GM18951 (cell line): ENCODE data around the gene ATP11A.

Experiments used
- POLR2A ChIP-seq: IDR thresholded peaks from 4 replicates; pipeline ENCODE4 v1.6.1; 2011; ENCODE audit warnings: mild to moderate bottlenecking; ENCODE audit not compliant: insufficient read length, insufficient read depth; ENCODE audit errors: extremely low read depth
- in situ Hi-C: fragments of 300-500 bp; cut with MboI; formaldehyde crosslinking; loops from one replicate; pipeline ENCODE4 v1.12.0; 2022; ENCODE audit warnings: low sequenced_read_pairs, mixed read lengths, inconsistent platforms; ENCODE audit not compliant: unreplicated experiment

ATP11A gene

DNA sequence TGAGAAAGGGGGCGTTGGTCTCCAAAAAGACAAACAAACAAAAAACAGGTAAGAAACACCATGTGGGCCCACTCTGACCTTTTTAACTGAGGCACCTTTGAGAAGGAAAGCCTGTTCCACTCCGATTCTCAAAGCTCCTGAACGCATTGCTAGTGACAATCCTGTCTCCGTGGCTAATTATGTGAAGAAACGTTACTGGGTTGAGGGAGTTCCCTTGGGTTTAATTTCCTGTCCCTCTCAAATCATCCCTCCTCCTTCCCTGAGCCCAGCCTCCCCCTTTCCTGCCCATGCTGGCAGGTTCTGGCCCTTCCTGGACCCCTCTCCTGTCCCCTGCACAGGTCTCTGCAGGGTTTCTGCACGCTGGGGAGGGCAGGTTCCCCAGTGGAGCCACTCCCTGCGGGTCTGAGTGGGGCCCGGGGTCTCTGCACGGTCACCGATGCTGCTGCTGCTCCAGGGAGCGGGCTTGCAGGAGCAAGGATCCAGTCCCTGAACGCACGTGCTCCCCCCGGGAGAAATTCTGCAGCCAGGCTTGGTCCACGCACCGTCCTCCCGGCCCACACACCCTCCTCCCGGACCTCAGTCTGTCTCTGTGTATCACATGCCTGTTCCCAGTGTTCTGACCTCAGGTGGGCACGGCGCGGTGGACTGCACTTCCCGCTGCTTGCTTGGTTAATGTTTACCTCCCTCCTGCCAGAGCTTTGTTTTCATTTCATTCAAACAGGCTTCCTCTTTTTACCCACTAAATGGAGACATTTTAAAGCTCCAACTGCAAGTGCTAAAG lies 202.8 kb downstream of the ATP11A start:
- no peak for TF ChIP-seq POLR2A
- in situ Hi-C loops = no loop called here

DNA sequence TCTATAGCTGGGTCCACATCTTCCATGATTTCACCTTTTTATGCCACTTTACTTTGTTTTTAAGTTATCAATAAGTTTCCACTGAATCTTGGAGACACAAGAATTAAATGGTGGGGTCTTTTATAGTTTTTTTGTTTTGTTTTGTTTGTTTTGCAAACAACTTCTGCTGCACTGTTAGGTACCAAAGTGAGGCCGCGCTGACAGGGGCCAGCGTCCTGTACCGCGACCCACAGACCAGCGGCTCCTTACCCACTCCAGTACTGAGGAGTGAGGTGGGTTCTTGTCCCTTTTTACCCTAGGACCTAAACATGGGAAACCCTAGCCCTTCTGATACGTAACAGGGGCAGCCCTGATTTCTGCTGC lies 203.3 kb downstream of the ATP11A start:
- in situ Hi-C loops = no loop called here
- TF ChIP-seq POLR2A = no peak

DNA sequence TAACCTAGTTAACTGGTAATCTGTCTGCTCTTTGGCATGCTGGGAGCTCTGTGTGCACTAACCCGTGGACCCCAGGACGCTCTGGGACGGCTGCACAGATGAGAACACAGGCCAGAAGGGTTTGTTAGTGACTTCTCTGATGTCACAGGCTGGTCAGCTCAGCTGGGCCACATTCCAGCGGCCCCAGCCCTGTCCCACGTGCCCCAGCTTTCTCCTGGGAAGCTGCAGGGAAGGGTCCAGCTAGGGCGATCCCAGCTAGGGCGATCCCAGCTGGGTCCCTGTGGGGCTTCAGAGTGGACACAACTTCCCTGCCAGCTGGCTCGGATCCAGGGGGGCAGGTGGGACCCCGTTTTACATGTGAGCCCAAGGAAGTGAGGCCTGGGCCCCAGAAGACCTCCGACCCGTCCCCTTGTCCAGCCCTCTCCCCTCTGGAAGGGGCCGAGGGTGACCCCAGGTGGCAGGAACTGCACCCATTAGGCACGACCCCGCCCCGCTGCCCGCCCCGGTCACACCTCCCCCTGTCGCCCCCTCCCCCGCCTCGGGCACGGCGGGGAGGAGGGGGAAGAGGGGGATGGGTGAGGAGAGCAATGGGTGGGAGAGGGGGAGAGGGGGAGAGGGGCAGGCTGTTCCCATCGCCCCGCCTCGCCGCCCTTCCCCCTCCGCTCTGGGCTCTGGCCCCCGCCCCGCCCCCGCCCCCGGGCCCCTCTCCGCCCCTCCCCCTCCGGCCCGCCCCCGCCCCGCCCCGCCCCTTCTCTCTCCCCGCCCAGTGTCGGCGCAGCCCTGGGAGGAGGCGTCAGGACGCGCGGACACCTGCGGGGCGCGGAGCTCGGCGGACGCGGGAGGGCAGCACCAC lies 204.0 kb downstream of the ATP11A start:
- in situ Hi-C loops = no loop called here
- TF ChIP-seq POLR2A = no peak

DNA sequence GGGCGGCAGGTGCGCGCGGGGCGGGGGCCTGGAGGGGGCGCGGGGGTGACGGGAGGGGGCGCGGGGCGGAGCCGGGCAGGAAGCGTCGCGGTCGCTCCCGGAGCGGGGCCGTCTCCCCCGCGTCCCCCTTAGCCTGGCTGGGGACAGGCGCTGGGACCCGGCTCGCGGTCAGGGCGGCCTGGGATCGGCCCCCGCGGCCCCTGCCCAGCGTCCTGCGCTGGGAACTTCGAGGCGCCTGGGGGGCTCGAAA lies 204.5 kb downstream of the ATP11A start:
- no peak for TF ChIP-seq POLR2A
- in situ Hi-C loops = no loop called here

DNA sequence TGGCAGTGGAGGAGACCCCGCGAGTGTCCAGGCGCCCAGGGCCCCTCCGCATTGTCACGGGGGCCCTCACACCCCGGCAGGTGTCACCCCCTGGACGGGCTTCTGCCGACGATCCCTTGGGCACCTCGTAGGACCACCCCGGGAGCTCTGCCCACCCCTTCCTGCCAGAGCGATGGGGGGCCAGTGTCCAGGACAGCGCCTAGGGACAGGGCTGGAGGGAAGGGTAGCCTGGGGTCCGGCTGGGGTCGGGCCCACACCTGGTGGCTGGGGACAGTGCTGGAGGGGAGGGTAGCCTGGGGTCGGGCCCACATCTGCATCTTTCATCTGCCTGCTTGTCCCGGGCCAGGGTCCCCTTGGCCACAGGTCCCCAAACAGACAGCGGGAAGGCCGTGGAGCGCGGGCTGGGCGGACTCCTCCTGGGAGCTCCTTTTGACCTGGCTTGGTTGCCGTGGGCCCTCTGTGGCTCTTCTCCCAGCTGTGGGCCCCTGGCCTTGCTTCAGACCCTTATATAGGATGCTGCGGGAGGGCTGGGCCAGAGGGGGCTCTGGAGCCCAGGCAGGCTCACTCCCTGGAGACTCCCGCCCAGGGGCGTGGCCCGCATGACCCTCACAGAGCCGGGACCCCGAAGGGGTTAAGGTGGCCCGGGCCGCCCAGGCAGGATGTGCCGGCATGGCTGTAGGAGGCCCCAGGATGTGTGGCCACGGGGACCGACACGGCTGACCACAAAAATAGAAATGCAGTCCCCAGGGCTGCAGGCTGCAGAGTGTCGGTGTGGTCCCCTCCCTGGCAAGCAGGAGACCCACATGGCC lies 205.0 kb downstream of the ATP11A start:
- in situ Hi-C loops = no loop called here

DNA sequence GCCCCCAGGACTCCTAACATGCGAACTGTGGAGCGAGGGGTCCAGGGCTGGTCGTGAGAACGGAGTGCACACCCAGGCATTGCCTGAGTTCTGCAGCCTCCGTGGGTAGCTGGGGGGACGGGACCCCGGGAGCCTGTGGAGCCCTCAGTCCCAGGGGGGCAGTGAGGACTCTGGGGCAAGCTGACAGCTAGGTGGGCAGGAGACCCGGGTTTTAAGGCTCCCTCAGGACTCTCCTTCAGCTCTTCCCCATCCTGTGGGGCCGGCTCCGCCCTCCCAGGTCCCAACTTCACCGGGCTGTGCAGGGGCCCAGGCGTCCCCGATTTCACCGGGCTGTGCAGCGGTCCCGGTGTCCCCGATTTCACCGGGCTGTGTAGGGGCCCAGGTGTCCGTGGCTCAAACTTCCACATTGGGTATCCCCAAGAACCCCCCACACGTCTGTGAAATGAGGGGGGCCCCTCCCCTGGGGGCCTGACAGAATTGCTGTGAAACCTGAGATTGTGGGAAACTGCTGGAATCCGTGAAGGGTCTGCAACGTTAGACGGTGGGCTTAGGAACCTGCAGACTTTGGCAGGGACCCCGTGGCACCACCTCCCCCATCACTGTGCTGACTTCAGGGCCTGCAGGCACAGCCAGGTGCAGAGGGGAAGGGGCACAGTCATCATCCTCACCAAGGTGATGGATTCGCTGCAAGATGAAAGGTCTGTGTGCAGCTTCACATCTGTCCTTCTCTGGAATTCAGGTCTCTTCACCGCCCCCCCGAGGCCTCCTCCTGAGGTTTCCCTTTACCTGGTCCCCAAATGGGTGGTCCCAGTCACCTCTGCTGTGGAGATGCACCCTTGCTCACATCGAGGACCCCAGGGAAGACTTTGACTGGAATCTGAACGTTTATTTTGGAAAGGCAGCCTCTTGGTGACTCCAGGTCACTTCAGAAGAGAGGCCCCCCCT lies 206.0 kb downstream of the ATP11A start:
- no peak for TF ChIP-seq POLR2A
- in situ Hi-C loops = no loop called here

More for the DNA sequence above, 205.0 kb downstream of the ATP11A start:
- no peak for TF ChIP-seq POLR2A

DNA sequence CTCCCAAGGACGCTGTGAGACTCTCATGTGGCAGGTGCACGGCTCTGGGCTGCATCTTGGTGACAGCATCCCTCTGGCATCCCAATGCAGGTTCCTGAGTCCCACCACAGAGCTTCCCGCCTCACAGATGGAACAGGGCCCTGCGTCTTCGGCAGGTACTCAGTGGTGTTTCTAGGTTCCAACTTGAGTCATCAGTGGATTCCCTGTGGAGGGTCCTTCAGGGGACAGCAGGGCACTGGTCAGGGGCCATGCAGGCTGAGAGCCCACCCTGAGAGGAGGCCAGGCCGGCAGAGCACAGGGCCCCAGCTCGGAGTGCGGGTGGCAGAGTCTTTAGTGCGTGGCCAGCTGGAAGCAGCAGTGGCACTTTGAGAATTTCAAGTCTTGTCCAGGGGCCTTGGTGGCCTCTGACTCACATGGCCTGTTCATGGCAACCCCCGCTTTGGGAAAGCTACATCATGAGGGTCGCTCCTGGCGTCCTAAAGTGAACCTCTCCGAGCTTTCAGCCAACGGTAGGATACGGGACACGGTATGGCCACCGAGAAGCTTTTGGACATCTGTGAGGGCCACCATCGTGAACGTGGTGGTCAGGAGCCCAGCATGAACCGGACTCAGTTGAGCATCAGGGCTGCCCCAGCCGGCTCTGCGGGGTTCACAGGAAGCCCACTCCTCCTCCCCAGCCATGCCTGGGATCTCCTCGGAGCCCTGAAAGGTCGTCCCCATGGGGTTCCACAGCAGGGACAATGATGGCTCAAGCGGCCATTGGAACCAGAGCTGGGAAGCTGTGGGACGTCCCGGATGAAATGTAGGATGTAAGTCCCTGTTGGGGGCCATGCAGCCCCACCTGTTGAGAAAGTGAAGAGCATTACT lies 207.1 kb downstream of the ATP11A start:
- TF ChIP-seq POLR2A = no peak
- in situ Hi-C loops = no loop called here

DNA sequence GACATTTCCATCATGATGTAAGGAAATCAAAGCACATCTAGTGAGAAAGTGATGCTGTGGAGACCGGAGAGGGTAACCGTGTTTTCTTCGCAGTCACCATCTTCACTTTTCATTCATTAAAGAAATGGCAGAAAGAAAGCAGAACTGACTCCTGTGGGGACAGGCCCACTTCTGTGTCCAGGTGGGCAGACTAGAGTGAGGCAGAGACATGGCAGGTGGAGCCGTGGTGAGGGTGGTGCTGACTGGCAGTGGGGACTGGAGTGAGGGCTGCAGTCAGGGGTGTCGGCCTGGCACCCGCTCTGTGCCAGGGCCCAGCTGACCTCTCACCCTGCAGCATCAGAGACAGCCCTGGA lies 207.7 kb downstream of the ATP11A start:
- in situ Hi-C loops = no loop called here

DNA sequence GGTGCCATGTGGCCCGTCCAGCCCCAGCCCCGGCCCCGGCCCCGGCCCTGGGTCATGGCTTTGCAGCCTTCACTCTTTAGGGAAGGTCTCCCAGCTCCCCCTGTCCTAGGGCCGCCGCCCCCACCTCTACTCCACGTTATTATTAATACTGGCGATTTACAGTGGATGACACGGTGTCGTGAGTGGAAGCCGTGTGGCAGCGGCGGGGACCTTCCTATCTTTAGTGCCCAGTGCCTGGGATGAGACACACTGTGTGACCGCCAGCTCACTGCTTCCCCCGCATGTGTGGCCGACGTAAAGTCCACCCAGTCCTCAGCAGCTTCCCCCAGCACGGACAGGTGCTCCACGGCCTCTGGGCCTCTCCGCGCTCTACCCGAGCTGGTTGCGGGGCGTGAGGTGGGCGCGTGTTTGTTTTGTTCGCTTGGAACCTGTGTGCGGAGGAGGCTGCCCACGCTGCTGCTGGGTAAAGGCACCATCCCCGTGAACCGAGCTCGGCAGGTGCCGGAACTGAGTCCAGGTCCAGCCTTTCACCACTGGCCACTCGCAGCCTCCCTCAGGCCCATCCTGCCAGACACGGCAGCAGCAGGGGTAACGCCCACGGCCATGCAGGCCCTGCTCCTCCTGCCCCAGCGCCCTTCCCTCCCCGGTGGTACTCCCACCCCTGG lies 208.2 kb downstream of the ATP11A start:
- in situ Hi-C loops = no loop called here
- TF ChIP-seq POLR2A = no peak

More for the DNA sequence above, 207.7 kb downstream of the ATP11A start:
- no peak for TF ChIP-seq POLR2A

DNA sequence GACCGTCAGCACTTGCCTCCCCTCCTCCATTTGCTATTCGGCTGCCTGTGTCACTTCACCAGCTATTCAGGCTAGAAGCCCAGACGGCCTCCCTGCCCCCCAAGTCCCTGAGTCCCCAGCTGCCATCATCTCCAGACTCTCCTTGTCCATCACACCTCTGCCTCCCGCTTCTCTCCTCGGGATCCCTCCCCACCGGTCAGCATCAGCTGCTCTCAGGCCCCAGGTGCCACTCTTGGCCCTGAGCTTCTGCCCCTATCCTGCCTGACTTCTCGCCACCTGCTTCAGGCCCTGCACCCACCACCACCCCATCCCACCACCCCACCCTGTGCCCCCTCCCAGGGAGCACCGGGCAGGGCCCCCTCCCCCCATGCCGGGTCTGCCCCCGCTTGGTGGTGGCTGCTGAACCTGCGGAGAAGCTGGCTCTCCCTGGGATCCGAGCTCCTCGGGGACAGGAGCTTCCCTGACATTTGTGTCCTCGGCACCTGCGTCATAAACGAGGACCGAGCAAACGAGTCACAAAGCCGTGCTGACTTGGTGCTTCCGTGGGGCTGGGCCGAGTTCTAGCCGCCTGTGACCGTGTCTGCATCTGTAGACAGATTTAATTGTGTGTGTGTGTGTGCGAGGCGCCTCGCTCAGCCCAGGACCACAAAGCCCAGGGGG lies 208.9 kb downstream of the ATP11A start:
- no peak for TF ChIP-seq POLR2A
- in situ Hi-C loops = no loop called here
